Measurements from ENCODE around the gene ZFPM1.

DNA sequence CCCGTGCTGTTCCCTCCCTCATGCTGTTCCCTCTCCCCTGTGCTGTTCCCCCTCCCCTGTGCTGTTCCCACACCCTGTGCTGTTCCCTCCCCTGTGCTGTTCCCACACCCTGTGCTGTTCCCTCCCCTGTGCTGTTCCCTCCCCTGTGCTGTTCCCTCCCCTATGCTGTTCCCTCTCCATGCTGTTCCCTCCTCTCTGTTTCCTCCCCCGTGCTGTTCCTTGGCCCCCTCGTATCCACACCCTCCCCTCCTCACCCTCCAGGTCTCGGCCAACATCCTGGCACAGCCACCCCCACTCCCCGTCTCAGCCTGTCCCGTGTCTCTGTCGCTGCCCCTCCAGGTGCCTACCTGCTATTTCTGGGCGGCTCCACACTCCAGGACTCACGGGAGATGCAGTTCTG lies 68.6 kb downstream of the ZFPM1 start:
- TF ChIP-seq EZH2 (IDR thresholded peaks at IDR 0.05; ENCODE audit: low read depth, low read length, severe bottlenecking): no peak
- TF ChIP-seq, protein P1, sequence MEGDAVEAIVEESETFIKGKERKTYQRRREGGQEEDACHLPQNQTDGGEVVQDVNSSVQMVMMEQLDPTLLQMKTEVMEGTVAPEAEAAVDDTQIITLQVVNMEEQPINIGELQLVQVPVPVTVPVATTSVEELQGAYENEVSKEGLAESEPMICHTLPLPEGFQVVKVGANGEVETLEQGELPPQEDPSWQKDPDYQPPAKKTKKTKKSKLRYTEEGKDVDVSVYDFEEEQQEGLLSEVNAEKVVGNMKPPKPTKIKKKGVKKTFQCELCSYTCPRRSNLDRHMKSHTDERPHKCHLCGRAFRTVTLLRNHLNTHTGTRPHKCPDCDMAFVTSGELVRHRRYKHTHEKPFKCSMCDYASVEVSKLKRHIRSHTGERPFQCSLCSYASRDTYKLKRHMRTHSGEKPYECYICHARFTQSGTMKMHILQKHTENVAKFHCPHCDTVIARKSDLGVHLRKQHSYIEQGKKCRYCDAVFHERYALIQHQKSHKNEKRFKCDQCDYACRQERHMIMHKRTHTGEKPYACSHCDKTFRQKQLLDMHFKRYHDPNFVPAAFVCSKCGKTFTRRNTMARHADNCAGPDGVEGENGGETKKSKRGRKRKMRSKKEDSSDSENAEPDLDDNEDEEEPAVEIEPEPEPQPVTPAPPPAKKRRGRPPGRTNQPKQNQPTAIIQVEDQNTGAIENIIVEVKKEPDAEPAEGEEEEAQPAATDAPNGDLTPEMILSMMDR (IDR thresholded peaks at IDR 0.05; ENCODE audit: control extremely low read depth in 1 of 3, insufficient read depth in 1 of 3, low read depth in 1 of 3, low read length in 3 of 3): no peak
- TF ChIP-seq HDAC2 (IDR thresholded peaks at IDR 0.05; ENCODE audit: borderline replicate concordance in 1 of 2, low read depth in 2 of 2, low read length in 2 of 2): no peak
- TF ChIP-seq TCF12 (IDR thresholded peaks at IDR 0.05; ENCODE audit: low read depth, low read length): no peak
- TF ChIP-seq, protein P2, sequence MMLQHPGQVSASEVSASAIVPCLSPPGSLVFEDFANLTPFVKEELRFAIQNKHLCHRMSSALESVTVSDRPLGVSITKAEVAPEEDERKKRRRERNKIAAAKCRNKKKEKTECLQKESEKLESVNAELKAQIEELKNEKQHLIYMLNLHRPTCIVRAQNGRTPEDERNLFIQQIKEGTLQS (IDR thresholded peaks at IDR 0.05; ENCODE audit: insufficient read depth, low read depth, low read length): no peak
- no peak for TF ChIP-seq KDM5A (IDR thresholded peaks at IDR 0.05; ENCODE audit: low read length)
- no peak for TF ChIP-seq SUZ12 (IDR thresholded peaks at IDR 0.05; ENCODE audit: low read length)
- no peak for TF ChIP-seq SRF (IDR thresholded peaks at IDR 0.05; ENCODE audit: low read depth, low read length)
- TF ChIP-seq, protein P3, sequence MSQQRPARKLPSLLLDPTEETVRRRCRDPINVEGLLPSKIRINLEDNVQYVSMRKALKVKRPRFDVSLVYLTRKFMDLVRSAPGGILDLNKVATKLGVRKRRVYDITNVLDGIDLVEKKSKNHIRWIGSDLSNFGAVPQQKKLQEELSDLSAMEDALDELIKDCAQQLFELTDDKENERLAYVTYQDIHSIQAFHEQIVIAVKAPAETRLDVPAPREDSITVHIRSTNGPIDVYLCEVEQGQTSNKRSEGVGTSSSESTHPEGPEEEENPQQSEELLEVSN (IDR thresholded peaks at IDR 0.05): no peak
- no peak for TF ChIP-seq POLR2A (IDR thresholded peaks at IDR 0.05; ENCODE audit: control extremely low read depth in 1 of 2, low read depth in 2 of 2, low read length in 2 of 2)
- no peak for TF ChIP-seq RFX5 (IDR thresholded peaks at IDR 0.05; ENCODE audit: borderline replicate concordance, low read depth, low read length)
- no peak for TF ChIP-seq POLR2AphosphoS5 (IDR thresholded peaks at IDR 0.05; ENCODE audit: low read depth, low read length)
- no peak for TF ChIP-seq TAF1 (IDR thresholded peaks at IDR 0.05; ENCODE audit: low read depth, low read length)
